KOPT-K1 (cell line): ENCODE results near the gene TBC1D14.
"Not testable (repeated sequence)": the region's sequence is repeated elsewhere in the genome, so short reads cannot be mapped to it uniquely, and the experiment has no call there.

Source experiments
- H3K27ac ChIP-seq: fragments of 200-600 bp; sonication (generic); 2 replicates; pipeline ENCODE4 v1.5.1; 2016; ENCODE audit warnings: antibody characterized with exemption, mild to moderate bottlenecking, low read depth, low read length; ENCODE audit not compliant: poor library complexity, severe bottlenecking
- H3K36me3 ChIP-seq: fragments of 200-600 bp; sonication (generic); 2 replicates; pipeline ENCODE4 v1.5.1; 2017; ENCODE audit warnings: antibody characterized with exemption, mild to moderate bottlenecking, low read length, moderate library complexity; ENCODE audit not compliant: insufficient read depth
- H3K9me3 ChIP-seq: fragments of 200-600 bp; sonication (generic); 2 replicates; pipeline ENCODE4 v1.5.1; 2017; ENCODE audit warnings: antibody characterized with exemption, low read length, mild to moderate bottlenecking; ENCODE audit not compliant: insufficient read depth, poor library complexity, severe bottlenecking

The TBC1D14 gene

DNA sequence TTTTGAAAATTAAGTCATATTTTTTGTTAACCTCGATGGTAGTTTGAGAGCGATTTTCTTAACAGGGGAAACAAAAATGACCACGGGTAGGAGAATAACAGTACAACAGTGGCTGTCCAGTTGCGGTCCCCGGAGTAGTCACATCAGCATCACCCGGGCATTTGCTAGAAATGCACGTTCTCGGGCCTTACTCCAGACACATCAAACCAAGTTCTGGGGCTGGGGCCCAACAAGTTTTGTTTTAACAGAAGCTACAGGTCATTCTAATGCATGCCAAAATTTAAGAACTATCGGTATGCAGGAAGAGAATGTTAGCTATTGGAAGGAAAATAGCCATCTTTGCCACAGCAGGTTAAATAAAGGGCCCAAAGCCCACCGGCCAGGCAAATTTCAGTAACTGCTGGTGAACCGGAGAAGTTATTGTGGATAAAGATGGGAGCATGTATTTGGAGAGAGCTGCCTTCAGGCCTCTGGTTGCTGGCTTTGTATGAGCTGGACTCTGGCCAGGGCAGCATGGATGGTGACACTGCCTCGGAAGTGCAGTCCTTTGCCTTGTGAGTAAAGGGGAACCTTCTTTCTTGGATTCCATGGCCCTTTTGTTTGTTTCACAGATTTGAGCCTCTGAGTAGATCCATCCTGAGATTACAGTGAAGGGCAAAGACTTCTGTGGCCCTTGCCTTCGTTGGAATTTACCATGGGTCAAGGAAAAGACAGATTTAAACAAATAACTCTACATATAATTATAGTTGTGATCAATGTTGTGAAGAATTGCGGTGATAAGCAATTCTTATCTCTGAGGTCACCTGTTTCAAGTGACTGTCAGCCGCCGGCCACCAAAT is 62.1 kb downstream of the TBC1D14 start:
- Histone ChIP-seq H3K36me3 (peaks cover 38% of the 10 kb centered on the region), H3K27ac (no peak overlapping the region), H3K9me3 (no peaks in the 10 kb centered on the region)

DNA sequence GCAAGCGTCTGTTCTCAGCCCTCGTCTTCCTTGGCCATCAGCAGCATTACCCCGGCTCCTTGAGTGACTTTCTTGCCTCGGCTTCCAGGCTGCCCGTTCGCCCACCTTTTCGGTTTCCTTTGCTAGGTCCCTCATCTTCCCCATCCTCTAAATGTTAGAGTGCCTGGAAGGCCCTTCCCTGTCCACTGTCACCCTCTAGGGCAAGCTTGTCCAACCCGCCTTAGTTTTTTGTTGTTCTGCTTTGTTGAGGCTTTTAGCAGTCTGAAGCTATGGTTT is 62.7 kb downstream of the TBC1D14 start:
- H3K27ac ChIP-seq: no peak overlapping the region
- H3K36me3 ChIP-seq: peaks cover 35% of the 10 kb centered on the region

DNA sequence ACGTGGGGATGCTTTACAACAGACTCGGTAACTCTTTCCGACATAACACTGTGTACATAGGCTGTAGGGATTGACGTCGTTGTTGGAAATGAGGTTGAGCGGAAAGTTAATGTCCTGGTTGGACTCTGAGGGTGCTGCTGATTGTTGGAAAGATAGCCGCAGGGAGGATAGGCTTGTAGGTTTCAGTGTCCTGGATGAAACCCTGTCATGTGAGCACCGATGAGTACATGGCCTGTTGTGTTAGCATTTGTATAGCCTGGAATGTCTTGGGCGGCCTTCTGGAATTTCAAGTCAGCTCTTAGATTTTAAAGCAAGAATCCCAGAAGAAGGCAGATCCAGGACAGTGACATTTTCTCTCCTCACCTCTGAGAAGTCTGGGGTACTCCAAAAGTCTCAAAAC is 63.3 kb downstream of the TBC1D14 start:
- Histone ChIP-seq H3K9me3 (no peaks in the 10 kb centered on the region), H3K27ac (no peak overlapping the region), H3K36me3 (peaks cover 29% of the 10 kb centered on the region)

More for the DNA sequence above, 62.7 kb downstream of the TBC1D14 start:
- no peaks in the 10 kb centered on the region for H3K9me3 ChIP-seq

DNA sequence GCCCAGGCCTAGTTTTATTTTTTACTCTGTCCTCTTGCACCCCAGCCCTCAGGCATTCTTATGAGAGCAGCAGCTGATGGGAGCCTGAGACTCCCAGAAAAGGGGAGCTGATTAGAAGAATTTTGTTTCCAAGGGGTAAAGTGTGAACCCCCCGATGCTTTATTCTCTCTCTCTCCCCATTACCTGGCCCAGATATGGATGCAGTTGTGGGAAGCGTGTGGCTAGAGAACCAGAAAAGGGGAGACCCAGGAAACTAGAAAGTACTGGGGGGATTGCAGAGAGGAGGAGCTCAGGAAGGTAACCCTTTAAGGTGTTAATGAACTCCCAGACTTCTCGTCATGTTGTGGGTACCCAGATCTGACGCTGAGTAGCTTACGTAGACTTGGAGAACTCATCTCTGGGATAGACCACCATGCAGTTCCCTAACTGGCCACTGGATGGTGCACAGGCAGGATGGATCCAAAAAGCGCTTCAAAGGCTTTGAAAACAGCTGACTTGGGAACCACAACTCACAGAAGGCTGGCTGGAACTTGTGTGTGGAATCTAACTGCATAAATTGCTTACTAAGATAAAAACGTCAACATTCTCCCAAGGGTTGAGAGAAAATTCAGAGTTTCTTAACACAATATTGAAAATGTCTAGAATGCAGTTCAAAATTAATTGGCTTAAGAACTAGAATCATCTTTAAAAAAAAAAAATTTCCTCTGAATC is 64.7 kb downstream of the TBC1D14 start:
- no peaks in the 10 kb centered on the region for H3K9me3 ChIP-seq
- peaks cover 19% of the 10 kb centered on the region; the same call in 1 of the 2 replicates for H3K36me3 ChIP-seq
- H3K27ac ChIP-seq: no peak overlapping the region

DNA sequence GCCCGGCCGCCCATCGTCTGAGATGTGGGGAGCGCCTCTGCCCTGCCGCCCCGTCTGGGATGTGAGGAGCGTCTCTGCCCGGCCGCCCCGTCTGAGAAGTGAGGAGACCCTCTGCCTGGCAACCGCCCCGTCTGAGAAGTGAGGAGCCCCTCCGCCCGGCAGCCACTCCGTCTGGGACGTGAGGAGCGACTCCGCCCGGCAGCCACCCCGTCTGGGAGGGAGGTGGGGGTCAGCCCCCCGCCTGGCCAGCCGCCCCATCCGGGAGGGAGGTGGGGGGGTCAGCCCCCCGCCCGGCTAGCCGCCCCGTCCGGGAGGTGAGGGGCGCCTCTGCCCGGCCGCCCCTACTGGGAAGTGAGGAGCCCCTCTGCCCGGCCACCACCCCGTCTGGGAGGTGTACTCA is 68.2 kb downstream of the TBC1D14 start:
- not testable (repeated sequence) for H3K27ac ChIP-seq, H3K9me3 ChIP-seq, H3K36me3 ChIP-seq

DNA sequence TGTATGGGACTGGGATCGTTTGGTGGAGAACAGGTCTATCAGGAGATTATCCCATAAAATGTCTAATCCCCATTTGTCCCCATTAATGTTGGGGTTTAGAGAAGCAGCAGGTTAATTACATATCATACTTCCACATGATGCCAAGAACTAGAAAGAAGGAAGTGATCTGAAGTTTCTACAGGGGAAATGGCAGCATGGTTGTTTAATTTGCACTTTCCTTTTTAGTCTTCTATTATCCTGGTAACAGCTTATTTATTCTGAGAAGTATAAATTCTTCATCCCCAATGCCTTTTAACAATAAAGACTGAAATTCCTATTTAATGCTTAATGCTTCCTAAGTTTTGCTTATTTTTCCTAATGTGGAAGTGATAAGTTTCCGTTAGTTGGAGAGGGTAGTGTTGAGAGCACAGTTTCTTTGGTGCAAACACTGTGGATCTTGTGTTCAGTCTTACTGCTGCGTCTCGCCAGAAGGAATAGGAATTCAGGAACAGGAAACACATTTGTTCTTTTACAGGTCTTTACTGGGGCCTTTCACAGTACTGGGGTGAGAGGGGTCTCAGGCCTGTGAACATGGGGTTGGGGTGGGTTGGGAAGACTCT is 74.0 kb downstream of the TBC1D14 start:
- Histone ChIP-seq H3K27ac (no peak overlapping the region), H3K36me3 (no peaks in the 10 kb centered on the region), H3K9me3 (no peaks in the 10 kb centered on the region)

DNA sequence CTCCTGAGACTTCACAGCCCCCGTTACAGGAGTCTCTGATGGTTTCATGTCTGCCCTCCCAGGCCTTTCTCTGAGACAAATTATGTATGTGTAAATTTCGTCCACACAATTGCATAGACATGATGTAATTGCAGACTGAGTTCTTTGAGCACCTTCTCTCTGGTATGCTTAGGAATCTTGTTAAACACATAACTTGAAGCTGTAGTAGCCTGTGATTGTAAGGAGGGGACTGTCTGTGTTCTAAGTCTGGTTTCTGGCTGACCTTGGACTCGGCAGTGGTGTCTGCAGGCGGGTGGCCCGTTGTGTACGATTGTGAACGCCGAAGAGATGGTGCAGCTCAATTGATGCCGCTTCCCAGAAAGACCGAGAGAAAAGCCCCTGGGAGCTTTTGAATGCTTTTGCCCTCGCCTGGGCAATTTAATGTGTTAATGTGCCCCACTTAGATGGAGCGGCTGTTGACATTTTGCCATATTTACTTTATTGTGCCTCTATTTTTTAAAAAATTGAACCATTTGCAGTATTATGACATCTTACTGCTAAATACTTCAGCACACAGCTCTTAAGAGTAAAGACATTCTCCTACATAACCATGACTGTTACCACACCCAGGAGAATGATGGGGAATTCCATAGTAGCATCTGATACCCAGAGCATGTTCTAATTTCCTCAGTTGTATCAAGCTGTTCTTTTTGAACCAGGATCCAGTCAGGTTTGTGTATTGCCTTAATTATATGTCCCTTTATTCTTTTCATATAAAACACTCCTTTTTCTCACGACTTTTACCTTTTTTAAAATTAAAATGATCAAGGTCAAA is 75.2 kb downstream of the TBC1D14 start:
- no peaks in the 10 kb centered on the region for H3K9me3 ChIP-seq
- no peak overlapping the region for H3K27ac ChIP-seq
- H3K36me3 ChIP-seq: peaks cover 4% of the 10 kb centered on the region; the same call in 1 of the 2 replicates

DNA sequence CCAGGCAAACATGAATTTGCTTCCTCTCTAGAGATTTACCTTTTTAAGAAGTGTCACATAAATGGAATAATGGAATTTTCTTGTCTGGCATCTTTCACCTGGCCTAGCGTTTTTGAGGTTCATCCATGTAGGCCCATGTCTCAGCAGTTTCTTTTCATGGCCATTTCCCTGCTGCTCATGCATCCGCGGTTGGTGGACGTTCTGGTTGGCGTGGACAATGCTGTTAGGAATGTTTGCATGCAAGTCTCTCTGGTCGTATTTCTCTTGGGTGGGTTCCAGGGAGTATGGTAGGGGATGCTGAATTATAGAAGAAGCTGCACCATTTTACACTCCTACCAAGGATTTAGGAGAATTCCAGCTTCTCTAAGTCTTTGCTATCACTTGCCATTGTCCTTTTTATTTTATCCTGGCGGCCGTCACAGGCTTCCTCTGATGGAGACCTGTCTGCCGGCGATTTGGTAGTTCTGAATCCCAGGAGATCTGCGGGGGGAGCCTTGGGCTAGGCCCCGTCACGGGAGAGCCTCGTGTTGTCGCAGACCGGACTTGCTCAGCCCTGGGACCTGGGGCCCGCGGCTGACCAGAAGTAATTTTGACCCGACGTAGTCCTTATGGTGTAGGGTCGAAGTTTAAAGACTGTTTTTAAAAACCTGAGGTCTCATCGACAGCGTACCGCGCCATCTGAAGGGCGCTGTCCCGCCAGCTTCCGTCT is 76.6 kb downstream of the TBC1D14 start:
- Histone ChIP-seq H3K27ac (peak overlapping the region; percentile 47), H3K36me3 (peaks cover 4% of the 10 kb centered on the region; the same call in 1 of the 2 replicates), H3K9me3 (no peaks in the 10 kb centered on the region)

DNA sequence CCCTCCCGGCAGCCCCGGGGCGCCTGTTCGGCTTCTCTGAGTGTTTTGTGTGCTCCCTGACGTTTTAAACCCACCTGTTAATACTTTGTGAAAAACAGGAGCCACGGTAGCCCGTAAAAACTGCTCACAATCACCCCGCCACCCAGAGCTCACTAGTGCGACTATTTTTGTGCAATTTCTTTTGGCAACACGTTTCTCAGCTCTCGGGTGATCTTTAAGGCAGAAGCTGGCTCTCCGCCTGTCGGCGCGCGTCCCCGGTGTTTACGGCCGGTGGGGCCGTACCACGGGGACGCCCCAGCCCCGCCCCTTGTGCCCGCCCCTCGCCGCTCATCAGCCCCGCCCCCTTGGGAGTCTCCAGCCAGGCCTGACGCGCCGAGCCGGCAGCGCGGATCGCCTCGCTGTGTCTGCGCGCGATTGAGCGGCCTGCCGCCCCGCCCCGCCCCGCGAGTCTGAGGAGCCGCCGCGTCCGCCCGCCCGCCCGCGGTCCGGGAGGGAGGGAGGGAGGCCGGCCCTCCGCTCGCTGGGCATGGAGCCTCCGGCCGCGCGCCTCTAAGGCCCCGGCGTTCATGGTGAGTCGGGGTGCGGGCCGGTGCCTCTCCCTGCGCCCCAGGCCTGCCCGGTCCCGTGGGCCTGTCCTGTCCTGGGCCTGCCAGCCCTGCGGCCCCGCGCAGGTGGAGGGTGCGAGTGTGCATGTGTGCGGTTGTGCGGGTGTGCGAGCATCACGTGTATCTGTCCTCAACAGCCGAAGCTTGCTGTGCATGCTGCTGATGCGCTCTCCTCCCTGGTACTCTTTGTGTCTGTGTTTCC is 77.4 kb downstream of the TBC1D14 start:
- peak overlapping the region; percentile 60 for H3K27ac ChIP-seq
- peaks cover 11% of the 10 kb centered on the region; the same call in 1 of the 2 replicates for H3K36me3 ChIP-seq
- H3K9me3 ChIP-seq: no peaks in the 10 kb centered on the region

DNA sequence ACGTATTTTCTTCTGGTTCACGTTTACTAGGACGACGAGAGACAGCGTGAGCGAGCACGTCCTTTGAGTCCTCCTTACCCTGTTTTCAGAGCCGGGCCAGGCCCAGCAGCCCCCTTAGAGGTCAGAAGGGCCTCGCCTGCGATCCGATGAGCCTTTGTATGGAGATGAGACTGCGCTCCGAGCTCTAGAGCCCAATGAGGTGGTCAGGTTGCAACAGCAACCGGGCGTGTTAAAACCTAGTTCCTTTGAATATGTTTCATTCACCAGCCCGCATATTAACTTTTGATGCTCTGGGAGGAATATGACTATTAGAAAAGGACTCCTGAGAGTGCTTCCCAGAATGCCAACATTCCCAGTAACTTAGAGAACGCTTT is 77.9 kb downstream of the TBC1D14 start:
- peak overlapping the region; percentile 60 for H3K27ac ChIP-seq
- H3K9me3 ChIP-seq: no peaks in the 10 kb centered on the region

DNA sequence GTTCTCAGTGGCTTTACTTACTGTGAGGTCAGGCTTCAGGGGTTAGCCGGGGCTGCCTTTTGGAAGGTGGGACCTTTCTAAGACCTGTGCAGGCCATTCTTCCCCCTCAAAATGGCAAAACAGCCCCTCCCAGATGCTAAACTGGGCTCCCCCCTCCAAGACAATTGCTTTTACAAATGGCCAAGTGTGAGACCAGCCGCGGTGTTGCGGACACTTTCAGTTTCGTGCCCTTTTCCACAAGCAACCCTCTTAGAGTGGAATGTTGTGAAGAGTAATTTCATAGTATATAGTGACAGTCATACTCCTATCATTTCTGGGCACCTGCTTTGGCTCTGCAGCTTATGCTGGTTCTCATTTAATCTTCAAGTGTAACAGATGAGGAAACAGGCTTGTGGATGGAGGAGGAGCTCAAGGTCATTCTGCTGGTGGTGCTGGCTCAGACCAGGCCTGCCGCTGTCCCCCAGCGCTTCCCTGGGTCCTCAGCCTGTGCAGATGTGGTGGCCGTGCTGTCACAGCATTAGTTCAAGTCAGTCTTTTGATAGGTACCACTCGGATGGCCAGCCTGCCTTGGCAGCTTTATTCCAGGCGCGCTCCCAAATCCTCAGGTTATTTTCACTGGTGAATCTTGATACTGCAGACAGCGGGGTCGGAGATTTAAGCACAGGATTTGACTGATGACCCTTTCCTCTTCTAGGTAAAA is 78.5 kb downstream of the TBC1D14 start:
- Histone ChIP-seq H3K9me3 (no peaks in the 10 kb centered on the region), H3K27ac (peak overlapping the region; percentile 60), H3K36me3 (peaks cover 23% of the 10 kb centered on the region)

More for the DNA sequence above, 77.9 kb downstream of the TBC1D14 start:
- H3K36me3 ChIP-seq: peaks cover 17% of the 10 kb centered on the region

DNA sequence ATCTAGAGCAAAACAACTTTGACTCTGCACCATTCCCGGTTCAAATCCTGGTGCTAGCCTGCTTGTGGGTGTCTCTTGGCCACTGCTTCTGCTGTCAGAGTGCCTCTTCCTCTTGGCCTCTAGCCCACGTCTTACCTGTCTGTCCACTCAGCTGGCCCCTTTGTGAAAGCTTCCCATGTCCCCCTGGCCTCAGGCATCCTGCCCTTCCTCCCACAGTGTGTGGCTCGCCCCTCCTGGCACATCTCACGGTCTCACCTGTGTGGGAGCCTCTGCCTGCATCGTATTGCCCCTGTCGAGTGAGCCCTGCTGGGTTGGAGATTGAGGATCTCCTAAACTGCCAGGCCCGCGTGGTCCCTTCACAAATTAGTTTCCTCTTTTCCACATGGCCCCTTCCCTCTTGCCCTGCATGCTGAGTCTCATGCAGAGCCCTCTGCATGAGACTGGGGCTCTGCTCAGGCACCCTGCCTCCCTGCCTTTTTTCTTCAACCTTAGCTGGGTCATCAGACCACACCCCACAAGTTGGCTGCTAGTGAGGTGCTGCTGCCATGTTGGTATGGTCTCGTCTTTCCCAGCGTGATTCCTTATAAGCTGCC is 79.8 kb downstream of the TBC1D14 start:
- Histone ChIP-seq H3K36me3 (peaks cover 35% of the 10 kb centered on the region), H3K9me3 (no peaks in the 10 kb centered on the region), H3K27ac (no peak overlapping the region)

DNA sequence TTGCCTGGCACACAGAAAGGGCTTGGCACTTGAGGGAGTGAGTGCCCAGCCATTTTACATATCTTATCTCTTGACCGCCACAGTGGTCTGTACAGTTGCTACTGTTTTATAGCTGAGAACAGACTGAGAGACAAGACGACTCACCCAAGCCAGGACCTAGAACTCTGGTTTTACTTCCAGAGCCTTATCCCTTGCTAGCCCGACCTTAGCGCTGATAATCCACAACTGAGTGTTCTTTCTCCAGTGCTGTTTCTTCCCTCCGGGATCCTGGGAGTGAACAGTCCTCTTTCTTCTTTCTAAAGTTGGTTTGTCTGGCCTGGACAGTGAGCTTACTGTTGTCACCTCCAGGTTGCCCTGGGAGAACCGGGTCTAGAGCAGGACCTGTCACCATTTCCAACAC is 81.0 kb downstream of the TBC1D14 start:
- H3K9me3 ChIP-seq: no peaks in the 10 kb centered on the region
- peaks cover 46% of the 10 kb centered on the region for H3K36me3 ChIP-seq
- H3K27ac ChIP-seq: no peak overlapping the region
